HG03196 (cell line): ENCODE results near the gene HES4.
"Not testable (repeated sequence)": the region's sequence is repeated elsewhere in the genome, so short reads cannot be mapped to it uniquely, and the experiment has no call there.

ENCODE experiments used
- ATAC-seq: cut with Tn5 transposase; IDR thresholded peaks from one replicate; pipeline ENCODE4 v1.9.1; 2021; ENCODE audit not compliant: unreplicated experiment

HES4 gene

GRCh38 chr1:1033731-1034438, 34.0 kb upstream of the HES4 start:
- no peak for ATAC-seq

DNA sequence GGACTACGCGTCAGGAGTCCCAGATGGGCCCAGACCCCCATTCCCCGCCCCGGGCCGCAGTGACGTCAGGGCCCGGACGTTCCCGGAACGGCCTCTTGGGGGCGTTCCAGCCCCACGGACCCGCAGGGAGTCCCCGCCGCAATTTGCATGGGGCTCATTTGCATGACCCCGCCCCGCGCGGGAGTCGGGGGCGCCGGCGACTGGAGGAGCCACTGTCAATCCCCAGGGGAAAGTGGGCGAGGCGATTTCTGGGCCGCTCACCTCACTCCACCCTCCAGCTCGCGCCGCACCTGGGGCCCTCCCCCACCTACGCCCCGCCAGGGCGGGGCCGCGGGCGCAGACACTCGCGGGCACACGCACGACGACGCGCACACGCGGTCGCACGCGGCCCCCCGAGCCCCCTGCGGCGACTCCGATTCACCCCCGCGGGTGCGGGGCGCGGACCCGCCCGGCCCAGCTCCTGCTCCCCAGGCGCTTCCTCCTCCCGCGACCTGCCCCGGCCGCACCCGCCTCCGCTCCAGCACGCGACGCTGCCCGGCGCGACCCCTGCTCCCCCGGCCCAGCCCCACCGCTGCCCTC, 33.2 kb upstream of the HES4 start:
- ATAC-seq, result peak; percentile 70

DNA sequence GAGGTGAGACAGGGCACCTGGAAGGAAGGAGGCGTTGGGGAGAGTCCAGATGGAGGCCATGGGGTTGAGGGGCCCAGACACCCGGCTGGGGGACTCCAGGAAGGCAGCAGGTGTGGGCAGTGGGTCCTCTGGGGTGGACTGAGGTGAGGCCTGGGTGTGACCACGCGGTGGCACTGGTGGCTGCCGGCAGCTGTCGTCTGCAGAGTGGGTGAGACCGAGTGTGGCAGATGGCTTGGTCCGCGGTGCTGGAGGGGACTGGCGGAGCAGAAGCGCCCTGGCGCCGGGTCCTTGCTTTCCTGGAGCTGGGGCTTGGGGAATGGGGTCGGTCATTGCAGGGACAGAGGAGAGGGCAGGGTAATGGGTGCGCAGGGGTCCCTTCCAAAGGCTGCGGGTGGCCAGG, 32.5 kb upstream of the HES4 start:
- ATAC-seq, result peak; percentile 8

DNA sequence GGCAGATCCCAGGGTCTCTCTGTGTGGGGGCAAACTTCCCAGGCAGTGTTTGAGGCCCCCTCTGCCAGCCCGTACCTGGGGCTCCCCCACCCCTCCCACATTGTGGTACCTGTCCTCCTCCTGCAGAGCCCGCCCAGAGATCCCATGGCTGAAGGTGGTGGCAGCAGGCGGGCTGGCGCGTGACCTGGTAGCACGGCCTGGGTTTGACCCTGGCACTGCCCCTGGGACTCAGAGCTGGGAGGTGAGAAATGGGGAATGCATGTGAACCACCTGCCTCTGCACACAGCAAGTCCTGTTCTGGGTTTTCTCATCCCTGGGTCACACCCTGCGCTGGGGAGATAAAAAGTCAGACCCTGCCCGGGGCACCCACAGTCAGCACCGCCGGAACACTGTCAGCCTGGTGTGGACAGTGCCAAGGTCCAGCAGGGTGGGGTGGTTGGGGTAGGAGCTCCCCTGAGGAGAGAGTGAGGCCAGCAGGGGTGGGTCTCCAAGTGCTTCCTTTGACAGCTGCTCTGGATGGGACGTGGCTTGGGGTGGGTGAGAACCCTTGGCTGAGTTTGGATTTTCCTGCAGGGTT, 31.9 kb upstream of the HES4 start:
- no peak for ATAC-seq

- ATAC-seq, result not testable (repeated sequence)
Measured at GRCh38 chr1:1030867-1031658, 31.2 kb upstream of the HES4 start.

DNA sequence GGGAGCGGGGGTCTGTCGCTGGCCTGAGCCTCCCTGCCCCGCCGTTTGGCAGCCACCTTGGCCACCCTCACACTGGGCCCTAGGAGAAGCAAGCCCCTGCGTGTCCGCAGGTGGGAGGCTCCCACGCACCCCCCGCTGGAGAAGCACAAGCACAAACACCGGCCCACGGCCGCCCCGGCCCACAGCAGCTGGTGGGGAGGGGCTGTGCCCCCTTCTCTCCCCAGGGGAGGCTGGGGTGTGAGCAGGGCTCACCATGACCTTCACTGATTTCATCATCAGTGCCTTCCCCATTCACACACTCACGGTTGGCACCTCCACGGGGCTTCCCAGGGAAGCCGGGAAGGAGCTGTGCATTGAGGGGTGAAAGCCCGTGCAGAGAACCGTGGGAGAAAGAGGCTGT, 27.9 kb upstream of the HES4 start:
- ATAC-seq, result no peak

- no peak for ATAC-seq
Measured at GRCh38 chr1:1026599-1027413, 26.9 kb upstream of the HES4 start.

DNA sequence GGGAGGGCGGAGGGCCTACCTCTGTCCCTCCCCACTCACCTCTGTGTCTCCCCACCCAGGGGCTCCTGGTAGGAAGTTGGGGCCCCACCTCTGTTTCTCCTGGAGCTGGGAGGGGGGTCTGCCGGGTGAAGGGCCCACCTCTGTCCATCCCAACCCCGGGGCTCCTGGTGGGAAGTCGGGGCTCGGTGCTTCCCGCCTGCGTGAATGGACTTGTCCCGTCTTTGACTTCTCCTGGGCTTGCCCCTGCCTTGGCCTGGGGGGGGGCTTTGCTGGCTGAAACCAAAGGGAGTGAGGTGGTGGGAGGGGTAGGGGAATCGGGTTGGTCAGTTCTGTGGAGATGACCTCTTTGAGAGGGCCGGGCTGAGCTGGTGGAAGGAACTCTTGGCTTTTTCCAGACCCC, 25.8 kb upstream of the HES4 start:
- no peak for ATAC-seq

GRCh38 chr1:1024771-1025699, 25.1 kb upstream of the HES4 start:
- ATAC-seq, result no peak

DNA sequence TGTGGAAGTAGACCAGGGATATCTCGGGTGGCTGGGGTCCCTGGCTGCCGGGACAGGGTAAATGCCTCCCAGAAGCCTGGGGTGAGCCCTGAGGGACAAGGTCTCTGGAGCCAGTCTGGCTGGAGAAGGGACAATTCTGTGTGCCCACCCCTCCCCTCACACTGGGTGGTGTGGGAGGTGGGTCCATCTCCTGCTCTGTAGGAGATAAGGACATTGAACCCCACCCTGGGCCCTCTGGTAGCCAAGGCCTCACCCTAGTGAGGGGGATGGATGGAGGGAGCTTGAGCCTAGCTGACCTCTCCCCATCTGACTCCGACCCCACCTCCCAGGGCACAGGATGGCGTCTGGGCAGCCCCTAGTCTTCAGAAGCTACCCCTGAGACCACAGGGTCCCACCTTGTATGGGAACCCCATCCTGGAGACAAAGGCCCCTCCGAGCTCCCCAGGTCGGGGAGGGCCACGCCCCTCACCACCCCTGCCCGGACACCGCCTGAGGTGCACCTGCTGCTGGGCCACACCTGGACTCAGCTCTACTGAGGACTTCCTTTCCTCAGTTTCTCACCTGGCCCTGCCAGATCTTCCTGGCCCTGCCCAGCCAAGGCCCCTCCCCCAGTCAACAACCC, 24.4 kb upstream of the HES4 start:
- ATAC-seq, result no peak

- ATAC-seq, result no peak
Measured at GRCh38 chr1:1023700-1024099, 23.8 kb upstream of the HES4 start.

DNA sequence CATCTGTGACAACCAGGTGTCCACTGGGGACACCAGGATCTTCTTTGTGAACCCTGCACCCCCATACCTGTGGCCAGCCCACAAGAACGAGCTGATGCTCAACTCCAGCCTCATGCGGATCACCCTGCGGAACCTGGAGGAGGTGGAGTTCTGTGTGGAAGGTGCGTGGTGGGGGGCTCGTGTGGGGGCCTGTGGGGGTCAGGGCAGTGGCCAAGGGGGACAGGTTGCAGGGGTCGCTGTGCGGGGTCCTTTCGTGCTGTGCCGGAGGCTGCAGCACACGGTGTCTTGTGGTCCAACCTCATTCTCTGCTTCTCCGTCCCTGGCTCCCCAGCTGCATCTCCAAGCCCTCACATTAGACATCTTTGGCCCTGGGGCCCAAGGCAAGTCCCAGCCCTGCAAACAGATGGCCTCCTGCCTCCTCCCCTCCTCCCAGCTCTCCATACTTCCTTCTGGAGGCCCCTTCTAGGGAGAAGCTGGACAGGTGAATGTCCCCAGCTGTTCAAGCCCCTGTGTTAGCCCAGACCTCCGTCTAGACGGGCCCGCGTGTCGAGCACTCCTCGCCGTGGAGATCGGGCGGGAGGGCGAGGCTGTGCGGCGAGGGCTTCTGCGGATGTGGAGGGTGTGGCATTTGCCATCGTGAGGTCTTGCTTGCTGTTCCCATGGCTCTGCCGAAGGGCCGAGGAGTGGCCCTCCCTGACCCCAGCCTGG, 22.6 kb upstream of the HES4 start:
- no peak for ATAC-seq

DNA sequence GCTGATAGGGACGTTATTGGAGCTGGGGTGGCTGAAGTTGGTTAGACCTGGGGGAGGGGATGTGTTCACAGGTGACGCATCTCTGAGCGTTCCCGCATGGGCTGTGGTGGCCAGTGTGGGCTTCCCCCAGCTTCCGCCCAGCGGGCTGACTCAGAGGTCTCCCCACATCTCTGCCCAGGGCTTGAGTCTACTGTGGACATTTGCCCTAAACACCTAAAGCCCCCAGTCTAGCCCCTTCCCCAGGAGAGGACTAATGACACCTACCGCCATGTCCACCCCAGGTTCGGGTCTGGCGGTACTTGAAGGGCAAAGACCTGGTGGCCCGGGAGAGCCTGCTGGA, 22.0 kb upstream of the HES4 start:
- ATAC-seq, result no peak

DNA sequence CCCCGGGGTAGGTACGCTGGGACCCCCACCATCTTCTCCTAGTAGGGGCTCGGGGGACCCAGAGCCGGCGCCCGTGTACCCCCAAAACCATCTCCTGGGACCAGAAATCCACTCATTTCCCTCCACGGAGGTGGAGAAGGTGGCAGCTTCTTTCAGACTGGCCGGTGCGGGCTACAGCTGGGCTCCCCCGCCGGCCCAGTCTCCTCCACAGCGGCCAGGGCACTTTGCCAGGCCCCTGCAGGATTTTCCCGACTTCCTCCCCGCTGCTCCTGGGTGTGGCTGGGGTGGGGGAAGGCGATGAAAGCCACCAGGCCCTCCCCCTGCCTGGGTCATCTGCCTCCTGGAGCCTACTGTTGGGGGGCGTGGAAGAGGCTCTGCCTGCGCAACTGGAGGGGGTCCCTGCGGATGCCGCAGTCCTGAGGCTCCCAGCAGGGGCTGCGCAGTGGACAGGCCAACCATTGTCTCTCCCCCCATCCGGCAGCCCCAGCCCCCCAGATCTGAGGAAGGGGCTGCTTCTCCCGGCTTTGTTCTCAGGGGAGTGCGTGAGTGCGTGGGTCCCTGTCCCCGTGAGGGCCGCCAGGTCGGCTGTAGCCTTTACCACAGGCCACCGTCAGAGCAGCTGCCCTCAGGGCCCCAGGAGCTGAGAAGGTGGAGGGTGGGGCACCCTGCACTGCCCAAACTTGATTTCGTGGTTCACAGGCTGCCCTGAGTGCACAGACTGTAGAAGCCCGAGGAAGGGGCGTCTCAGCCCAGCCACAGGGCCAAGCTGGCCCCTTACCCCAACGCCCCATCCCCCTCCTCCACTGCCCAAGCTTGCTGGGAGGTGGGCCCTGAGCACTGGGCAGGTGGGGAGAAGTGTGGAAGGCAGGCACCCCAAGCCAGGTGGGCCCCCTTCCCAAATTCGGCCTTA, 21.4 kb upstream of the HES4 start:
- ATAC-seq, result no peak

GRCh38 chr1:1020415-1021009, 20.6 kb upstream of the HES4 start:
- peak; percentile 10 for ATAC-seq

DNA sequence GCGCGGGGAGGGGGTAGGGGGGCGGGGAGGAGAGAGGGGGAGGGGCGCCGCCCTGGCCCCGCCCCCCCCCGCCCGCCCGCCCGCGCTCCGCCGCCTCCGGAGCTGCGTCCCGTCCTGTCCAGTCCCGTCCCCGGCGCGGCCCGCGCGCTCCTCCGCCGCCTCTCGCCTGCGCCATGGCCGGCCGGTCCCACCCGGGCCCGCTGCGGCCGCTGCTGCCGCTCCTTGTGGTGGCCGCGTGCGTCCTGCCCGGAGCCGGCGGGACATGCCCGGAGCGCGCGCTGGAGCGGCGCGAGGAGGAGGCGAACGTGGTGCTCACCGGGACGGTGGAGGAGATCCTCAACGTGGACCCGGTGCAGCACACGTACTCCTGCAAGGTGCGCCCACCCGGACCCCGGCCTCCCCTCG, 20.1 kb upstream of the HES4 start, which contains the start of gene AGRN:
AGRN (plus strand) TSS at position 121 of the 405 bp plus-strand sequence; CDS start at position 174, 53 bp downstream.
- ATAC-seq, result peak; percentile 27
